Panc1 (cell line): ENCODE results near the gene BRD2. TPM values are rescaled to one million over a fixed set of nuclear protein-coding genes. Genes with fewer than 3 reads are reported as not detected.

Experiments
- ATAC-seq: fragments of 200-7000 bp; cut with Tn5 transposase; 2 replicates; pipeline ENCODE4 v1.9.1; 2020; ENCODE audit warnings: mild to moderate bottlenecking, moderate library complexity
- BruUV-seq: library from RNA; stranded (reverse); fragments of 400-500 nt; replicated peaks from 2 replicates; lab custom pipeline; 2021; lab: Mats Ljungman, UMichigan
- CTCF ChIA-PET: fragments of 300-600 bp; sonication (Branson Sonifier 250); formaldehyde crosslinking; loops from one replicate; lab custom pipeline; 2022; ENCODE audit warnings: antibody characterized with exemption; lab: Charles Lee
- POLR2A ChIA-PET: fragments of 300-600 bp; sonication (Branson Sonifier 250); formaldehyde crosslinking; loops from one replicate; lab custom pipeline; 2022; ENCODE audit warnings: antibody characterized with exemption; lab: Charles Lee
- DNase-seq: peaks from one replicate; pipeline ENCODE4 v3.0.0-alpha.2; 2010; ENCODE audit warnings: low read depth, low spot score
- H3K27ac ChIP-seq: 2 replicates; pipeline ENCODE4 v1.5.1; 2011; ENCODE audit warnings: mild to moderate bottlenecking, low read length, inconsistent platforms
- H3K27me3 ChIP-seq: fragments of 200-500 bp; sonication (Bioruptor generic); 2 replicates; pipeline ENCODE4 v1.6.0; 2014; ENCODE audit warnings: low read length, inconsistent platforms; ENCODE audit not compliant: control insufficient read depth, insufficient read depth
- H3K36me3 ChIP-seq: fragments of 200-500 bp; sonication (Bioruptor generic); 2 replicates; pipeline ENCODE4 v1.5.1; 2014; ENCODE audit warnings: inconsistent platforms, mild to moderate bottlenecking, low read length, moderate library complexity; ENCODE audit not compliant: control insufficient read depth, insufficient read depth
- H3K4me1 ChIP-seq: 2 replicates; pipeline ENCODE4 v1.5.1; 2011; ENCODE audit warnings: inconsistent platforms, mild to moderate bottlenecking, low read length, moderate library complexity; ENCODE audit not compliant: control insufficient read depth, insufficient read depth
- H3K4me3 ChIP-seq, 2 experiments: 2 replicates each; pipeline ENCODE4 v1.5.1; 2011 to 2012; ENCODE audit warnings: low read depth in 2 of 2, low read length in 2 of 2, mild to moderate bottlenecking in 2 of 2, inconsistent platforms in 1 of 2, moderate library complexity in 1 of 2
- H3K9me3 ChIP-seq: fragments of 200-500 bp; sonication (Bioruptor generic); 2 replicates; pipeline ENCODE4 v1.5.1; 2014; ENCODE audit warnings: low read depth, mild to moderate bottlenecking, inconsistent platforms, low read length, moderate library complexity; ENCODE audit not compliant: control insufficient read depth, insufficient read depth
- CTCF ChIP-seq: fragments of 450-650 bp; IDR thresholded peaks from 2 replicates; pipeline ENCODE4 v1.5.1; 2017; ENCODE audit warnings: mild to moderate bottlenecking
- POLR2AphosphoS5 ChIP-seq: IDR thresholded peaks from 2 replicates; pipeline ENCODE4 v1.6.1; 2012; ENCODE audit warnings: mild to moderate bottlenecking, low read depth, low read length, moderate library complexity
- SIN3A ChIP-seq: IDR thresholded peaks from 2 replicates; pipeline ENCODE4 v1.6.1; 2012; ENCODE audit warnings: low read depth, mild to moderate bottlenecking, low read length, moderate library complexity, borderline replicate concordance; ENCODE audit not compliant: insufficient read depth
- TCF7L2 ChIP-seq: IDR thresholded peaks from 2 replicates; pipeline ENCODE4 v1.6.1; 2011; ENCODE audit warnings: mild to moderate bottlenecking, low read depth, low read length, inconsistent platforms
- in situ Hi-C: cut with HindIII; loops from 2 replicates; pipeline ENCODE4 v1.10.0; 2016; ENCODE audit warnings: low sequenced_read_pairs, low pct_unique_long_range_greater_than_20kb
- intact Hi-C: fragments of 100-400 bp; cut with micrococcal nuclease; formaldehyde crosslinking; loops from one replicate; pipeline ENCODE4 v1.10.0; 2022; ENCODE audit not compliant: unreplicated experiment
- total RNA-seq: library from RNA; stranded (reverse); gene quantifications from one replicate; pipeline ENCODE4 v1.2.1, GENCODE V29; 2021; ENCODE audit not compliant: unreplicated experiment
- TF ChIP-seq, protein P1 (sequence below), 2 experiments: IDR thresholded peaks; 2 replicates each; pipeline ENCODE4 v1.6.1; 2011 to 2012; ENCODE audit warnings: low read depth in 2 of 2, control low read depth in 1 of 2, low read length in 1 of 2, mild to moderate bottlenecking in 1 of 2, moderate library complexity in 1 of 2; ENCODE audit not compliant: insufficient read depth in 1 of 2

BRD2 gene
- total RNA-seq, 1 experiment from 2014 or later = 209 TPM

GRCh38 chr6:32956176-32956575, 12.2 kb upstream of the BRD2 start:
- no TSS peak for BruUV-seq
- POLR2A ChIA-PET = interaction anchor here (0.6 kb wide), 1 partner anchor 119 kb away, joined by 3 read pairs; no protein-coding TSS in a partner anchor
- no peaks in the 10 kb centered on the region for H3K27me3 ChIP-seq
- H3K4me3 ChIP-seq = no peak overlapping the region
- CTCF ChIA-PET = no interaction called here
- no peak overlapping the region for H3K27ac ChIP-seq
- H3K36me3 ChIP-seq = no peaks in the 10 kb centered on the region
- in situ Hi-C loops (no loop called here), intact Hi-C loops (no loop called here)
- DNase-seq (no peak), ATAC-seq (no peak)
- no peak for TF ChIP-seq POLR2AphosphoS5
- TF ChIP-seq, protein P1, sequence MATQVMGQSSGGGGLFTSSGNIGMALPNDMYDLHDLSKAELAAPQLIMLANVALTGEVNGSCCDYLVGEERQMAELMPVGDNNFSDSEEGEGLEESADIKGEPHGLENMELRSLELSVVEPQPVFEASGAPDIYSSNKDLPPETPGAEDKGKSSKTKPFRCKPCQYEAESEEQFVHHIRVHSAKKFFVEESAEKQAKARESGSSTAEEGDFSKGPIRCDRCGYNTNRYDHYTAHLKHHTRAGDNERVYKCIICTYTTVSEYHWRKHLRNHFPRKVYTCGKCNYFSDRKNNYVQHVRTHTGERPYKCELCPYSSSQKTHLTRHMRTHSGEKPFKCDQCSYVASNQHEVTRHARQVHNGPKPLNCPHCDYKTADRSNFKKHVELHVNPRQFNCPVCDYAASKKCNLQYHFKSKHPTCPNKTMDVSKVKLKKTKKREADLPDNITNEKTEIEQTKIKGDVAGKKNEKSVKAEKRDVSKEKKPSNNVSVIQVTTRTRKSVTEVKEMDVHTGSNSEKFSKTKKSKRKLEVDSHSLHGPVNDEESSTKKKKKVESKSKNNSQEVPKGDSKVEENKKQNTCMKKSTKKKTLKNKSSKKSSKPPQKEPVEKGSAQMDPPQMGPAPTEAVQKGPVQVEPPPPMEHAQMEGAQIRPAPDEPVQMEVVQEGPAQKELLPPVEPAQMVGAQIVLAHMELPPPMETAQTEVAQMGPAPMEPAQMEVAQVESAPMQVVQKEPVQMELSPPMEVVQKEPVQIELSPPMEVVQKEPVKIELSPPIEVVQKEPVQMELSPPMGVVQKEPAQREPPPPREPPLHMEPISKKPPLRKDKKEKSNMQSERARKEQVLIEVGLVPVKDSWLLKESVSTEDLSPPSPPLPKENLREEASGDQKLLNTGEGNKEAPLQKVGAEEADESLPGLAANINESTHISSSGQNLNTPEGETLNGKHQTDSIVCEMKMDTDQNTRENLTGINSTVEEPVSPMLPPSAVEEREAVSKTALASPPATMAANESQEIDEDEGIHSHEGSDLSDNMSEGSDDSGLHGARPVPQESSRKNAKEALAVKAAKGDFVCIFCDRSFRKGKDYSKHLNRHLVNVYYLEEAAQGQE (IDR thresholded peaks at IDR 0.05; ENCODE audit: insufficient read depth in 1 of 2, low read depth in 2 of 2, low read length in 1 of 2) = no peak
- TF ChIP-seq TCF7L2 = no peak
- no peak for TF ChIP-seq CTCF
- no peak for TF ChIP-seq SIN3A
- no peaks in the 10 kb centered on the region for H3K4me1 ChIP-seq
- H3K9me3 ChIP-seq = no peaks in the 10 kb centered on the region

GRCh38 chr6:32960563-32960962, 7.8 kb upstream of the BRD2 start:
- intact Hi-C loops = no loop called here
- POLR2A ChIA-PET = interaction anchor here (0.6 kb wide), 1 partner anchor 11 kb away, joined by 4 read pairs; no protein-coding TSS in a partner anchor
- TF ChIP-seq SIN3A (no peak), CTCF (no peak), TCF7L2 (no peak), POLR2AphosphoS5 (no peak)
- TF ChIP-seq, protein P1 (IDR thresholded peaks at IDR 0.05; ENCODE audit: insufficient read depth in 1 of 2, low read depth in 2 of 2, low read length in 1 of 2) = no peak

More at GRCh38 chr6:32960563-32960962, 7.8 kb upstream of the BRD2 start:
- DNase-seq (no peak), ATAC-seq (no peak)
- Histone ChIP-seq H3K27me3 (no peaks in the 10 kb centered on the region), H3K27ac (no peak overlapping the region), H3K36me3 (no peaks in the 10 kb centered on the region), H3K4me1 (peaks cover 12% of the 10 kb centered on the region), H3K9me3 (no peaks in the 10 kb centered on the region), H3K4me3 (no peak overlapping the region)
- BruUV-seq = no TSS peak
- CTCF ChIA-PET = no interaction called here
- in situ Hi-C loops = no loop called here
